Bronchial epithelial cell (primary cell): ENCODE data around the gene GPC4. TPM values are rescaled to one million over a fixed set of nuclear protein-coding genes. Genes with fewer than 3 reads are reported as not detected.

Experiments used
- DNase-seq: peaks from one replicate; pipeline ENCODE4 v3.0.0-alpha.2; 2010; ENCODE audit warnings: low read depth
- FAIRE-seq: peaks from 2 replicates; lab custom pipeline; 2011; peaks lifted over from hg19 to GRCh38; lab: Jason Lieb, UNC
- H3K27me3 ChIP-seq: 2 replicates; pipeline ENCODE4 v1.5.1; 2011; ENCODE audit warnings: low read length; ENCODE audit not compliant: control insufficient read depth, insufficient read depth
- H3K36me3 ChIP-seq: 2 replicates; pipeline ENCODE4 v1.5.1; 2011; ENCODE audit warnings: low read length; ENCODE audit not compliant: control insufficient read depth, insufficient read depth
- H3K4me3 ChIP-seq: 2 replicates; pipeline ENCODE4 v1.5.1; 2011; ENCODE audit warnings: mild to moderate bottlenecking, low read depth, low read length, control low read depth
- total RNA-seq: library from RNA; depleted of rRNA; stranded (reverse); fragments of >200 nt; gene quantifications from 2 replicates; pipeline ENCODE4 v1.2.1, GENCODE V29; 2014
- TF ChIP-seq, protein P1 (sequence below): IDR thresholded peaks from 2 replicates; pipeline ENCODE4 v1.5.1; 2011; ENCODE audit warnings: mild to moderate bottlenecking, moderate library complexity, low read length, control low read depth, inconsistent platforms; ENCODE audit not compliant: insufficient read depth, severe bottlenecking

GPC4 gene
- total RNA-seq, 1 donor from 2014 or later: 0.26 TPM

DNA sequence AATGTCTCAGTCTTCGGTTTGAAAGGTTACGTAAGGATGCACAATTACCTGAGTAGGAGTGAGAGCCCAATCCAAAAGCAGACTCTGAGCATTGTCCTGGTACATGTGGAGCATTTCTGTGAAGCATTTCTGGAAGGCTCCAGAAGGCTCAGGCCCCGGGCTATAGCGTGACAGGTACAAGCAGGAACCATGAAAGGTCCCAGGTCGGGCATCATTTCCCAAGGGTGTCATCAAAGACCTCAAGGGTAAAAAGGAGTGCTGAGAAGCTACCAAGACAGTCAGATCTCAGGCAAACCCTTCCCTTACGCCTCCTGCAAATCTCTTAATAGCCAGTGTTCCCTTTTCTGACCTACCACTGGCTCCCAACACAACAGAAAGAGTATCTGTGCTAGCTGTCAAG, 30.8 kb downstream of the GPC4 start:
- Histone ChIP-seq H3K27me3 (no peaks in the 10 kb centered on the region), H3K36me3 (no peaks in the 10 kb centered on the region), H3K4me3 (no peak overlapping the region)
- TF ChIP-seq, protein P1, sequence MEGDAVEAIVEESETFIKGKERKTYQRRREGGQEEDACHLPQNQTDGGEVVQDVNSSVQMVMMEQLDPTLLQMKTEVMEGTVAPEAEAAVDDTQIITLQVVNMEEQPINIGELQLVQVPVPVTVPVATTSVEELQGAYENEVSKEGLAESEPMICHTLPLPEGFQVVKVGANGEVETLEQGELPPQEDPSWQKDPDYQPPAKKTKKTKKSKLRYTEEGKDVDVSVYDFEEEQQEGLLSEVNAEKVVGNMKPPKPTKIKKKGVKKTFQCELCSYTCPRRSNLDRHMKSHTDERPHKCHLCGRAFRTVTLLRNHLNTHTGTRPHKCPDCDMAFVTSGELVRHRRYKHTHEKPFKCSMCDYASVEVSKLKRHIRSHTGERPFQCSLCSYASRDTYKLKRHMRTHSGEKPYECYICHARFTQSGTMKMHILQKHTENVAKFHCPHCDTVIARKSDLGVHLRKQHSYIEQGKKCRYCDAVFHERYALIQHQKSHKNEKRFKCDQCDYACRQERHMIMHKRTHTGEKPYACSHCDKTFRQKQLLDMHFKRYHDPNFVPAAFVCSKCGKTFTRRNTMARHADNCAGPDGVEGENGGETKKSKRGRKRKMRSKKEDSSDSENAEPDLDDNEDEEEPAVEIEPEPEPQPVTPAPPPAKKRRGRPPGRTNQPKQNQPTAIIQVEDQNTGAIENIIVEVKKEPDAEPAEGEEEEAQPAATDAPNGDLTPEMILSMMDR: no peak
- no peak for DNase-seq
- FAIRE-seq: no peak

DNA sequence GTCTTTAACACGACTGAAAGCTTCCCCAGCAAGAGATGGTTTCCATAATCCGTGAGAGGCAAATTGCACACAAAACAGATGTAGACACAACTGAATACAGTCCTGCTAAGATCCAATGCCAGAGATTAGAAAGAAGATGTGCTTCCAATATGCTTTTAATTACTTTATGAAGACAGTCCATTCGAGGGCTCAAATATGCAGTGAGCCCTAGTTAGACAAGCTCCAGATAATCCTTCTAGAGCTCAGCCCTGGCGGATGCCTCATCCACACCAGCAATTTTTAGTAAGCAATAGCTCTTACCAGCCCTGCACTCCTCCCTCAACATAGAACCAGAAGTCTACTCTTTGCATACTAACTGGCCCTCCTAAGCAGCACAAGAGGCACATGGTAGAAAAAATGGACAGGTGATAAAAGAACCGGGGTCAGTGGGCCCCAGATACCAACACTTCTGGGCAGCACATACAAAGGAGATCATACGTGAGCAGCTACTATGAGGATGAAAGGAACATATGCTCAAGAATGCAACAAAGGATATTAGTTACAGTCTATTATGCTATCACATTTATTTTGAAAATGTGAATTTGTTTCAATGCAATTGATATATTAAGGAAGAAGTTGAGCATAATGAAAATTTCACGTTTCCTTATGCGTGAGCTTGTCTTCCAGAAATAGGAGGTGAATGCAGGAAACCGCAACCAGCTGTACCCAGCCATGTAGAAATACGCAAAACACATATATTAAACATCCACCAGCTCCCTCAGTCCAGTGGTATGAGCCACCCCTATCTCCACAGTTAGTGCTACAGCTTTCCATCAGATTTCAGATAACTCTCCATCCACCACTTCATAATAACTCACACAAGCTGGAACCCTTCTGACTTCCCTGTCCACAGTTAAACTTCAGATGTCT, 34.3 kb downstream of the GPC4 start:
- Histone ChIP-seq H3K4me3 (no peak overlapping the region), H3K36me3 (no peaks in the 10 kb centered on the region), H3K27me3 (no peaks in the 10 kb centered on the region)
- TF ChIP-seq, protein P1: no peak
- DNase-seq: no peak
- no peak for FAIRE-seq

DNA sequence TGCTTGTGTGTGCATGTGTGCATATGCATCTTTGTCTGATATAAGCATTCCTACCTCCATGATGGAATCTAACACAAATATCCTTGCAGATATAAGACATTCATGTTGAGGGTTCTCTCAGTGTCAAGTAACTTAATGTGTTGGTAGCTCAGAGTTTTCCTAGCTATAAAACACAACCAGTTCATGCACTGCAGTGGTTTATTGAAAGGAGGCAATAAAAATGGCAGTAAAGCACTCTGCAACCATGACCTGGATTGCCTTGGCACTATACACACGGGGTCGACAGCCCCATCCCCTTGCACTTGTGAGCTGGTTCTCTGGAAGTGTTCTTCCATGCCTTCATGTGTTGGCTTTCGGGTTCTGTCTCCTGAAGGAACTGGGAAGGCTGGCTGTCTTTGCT, 38.9 kb downstream of the GPC4 start:
- no peaks in the 10 kb centered on the region for H3K36me3 ChIP-seq
- FAIRE-seq: no peak

DNA sequence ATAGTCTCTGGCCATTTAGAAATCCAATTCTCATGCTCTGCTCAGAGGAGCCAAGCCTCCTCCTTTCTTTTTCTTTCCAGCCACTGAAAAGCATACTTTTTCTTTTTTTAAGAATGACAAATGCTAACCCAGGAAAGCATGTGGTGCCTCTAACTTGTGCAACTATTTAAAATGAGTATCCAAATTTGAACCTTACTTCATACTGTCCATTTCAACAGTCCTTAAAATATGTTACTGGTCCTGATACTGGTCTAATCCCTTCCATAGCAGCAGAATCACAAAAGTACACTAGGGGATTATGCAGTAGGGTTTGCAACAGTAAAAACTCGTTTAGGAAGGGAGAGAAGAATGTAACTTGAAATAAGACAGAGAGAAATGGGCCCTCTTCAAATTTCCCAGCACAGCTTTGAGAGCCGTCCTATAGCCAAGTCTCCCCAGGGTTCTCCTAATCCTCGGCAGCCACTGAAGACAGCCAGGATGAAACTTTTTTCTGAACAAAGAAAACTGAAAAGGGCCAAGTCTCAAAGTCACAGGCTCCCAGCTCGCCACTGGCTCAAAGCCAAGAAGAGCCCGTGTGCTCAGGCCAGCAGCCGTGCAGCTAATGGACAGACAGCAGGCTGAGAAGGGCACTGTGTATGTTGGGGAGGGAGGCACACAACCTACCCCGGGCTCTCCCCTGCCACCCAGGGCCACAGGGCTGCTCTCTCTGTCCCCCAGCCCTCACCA, 39.5 kb downstream of the GPC4 start:
- H3K4me3 ChIP-seq: no peak overlapping the region
- no peak for DNase-seq
- FAIRE-seq: no peak
- TF ChIP-seq, protein P1: no peak
- H3K27me3 ChIP-seq: no peaks in the 10 kb centered on the region
- H3K36me3 ChIP-seq: no peaks in the 10 kb centered on the region

More for the DNA sequence above, 38.9 kb downstream of the GPC4 start:
- no peaks in the 10 kb centered on the region for H3K27me3 ChIP-seq
- DNase-seq: no peak
- no peak overlapping the region for H3K4me3 ChIP-seq
- TF ChIP-seq, protein P1: no peak

DNA sequence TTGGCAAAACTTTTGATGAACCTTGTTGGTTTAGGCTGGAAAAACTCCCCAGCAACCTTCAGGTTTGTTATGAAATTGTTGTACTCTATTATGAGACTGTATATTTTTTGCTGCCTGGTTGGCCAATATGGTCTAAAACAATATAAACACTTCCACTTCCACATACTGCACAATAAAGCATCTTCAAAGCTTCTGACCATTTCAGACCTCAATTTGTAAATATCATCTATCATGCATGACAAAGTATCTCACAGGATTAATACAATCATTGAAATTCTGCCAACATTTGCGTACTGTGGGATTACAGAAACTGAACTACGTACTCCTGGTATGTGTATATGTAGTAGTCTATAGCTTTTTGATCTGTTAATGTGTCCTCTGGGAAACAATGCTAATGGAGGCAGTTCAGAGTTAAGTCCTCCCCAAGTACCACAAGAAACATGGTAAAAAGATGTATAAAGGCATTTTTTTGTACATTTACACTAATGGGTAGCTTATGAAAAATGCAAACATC, 40.4 kb downstream of the GPC4 start:
- TF ChIP-seq, protein P1: no peak
- no peak for FAIRE-seq
- no peak for DNase-seq

More for the DNA sequence above, 40.4 kb downstream of the GPC4 start:
- Histone ChIP-seq H3K27me3 (no peaks in the 10 kb centered on the region), H3K4me3 (no peak overlapping the region), H3K36me3 (no peaks in the 10 kb centered on the region)
